ENCODE results near the gene TEX10.
A peak's percentile ranks its signal among the peaks of the same experiment; 100 is the strongest.
"Not testable (repeated sequence)": the region's sequence is repeated elsewhere in the genome, so short reads cannot be mapped to it uniquely, and the experiment has no call there.

The TEX10 gene

DNA sequence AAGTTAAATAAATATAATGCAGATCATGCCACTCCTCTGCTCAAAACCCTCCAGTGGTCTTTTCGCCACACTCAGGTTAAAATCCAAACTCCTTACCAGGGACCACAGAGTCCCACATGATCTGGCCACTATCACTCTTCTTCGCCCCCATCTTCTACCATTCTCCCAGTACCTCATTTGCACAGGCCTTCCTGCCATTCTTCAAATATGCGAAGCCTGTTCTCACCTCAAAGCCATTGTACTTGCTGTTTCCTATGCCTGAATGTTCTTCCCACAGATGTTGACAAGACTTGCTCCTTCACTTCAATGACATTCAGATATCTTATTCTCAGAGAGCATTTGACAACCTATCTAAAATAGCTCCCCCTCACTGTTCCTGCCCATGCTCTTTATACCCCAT is 10.9 kb downstream of the TEX10 start:
- DNase-seq = no peak

DNA sequence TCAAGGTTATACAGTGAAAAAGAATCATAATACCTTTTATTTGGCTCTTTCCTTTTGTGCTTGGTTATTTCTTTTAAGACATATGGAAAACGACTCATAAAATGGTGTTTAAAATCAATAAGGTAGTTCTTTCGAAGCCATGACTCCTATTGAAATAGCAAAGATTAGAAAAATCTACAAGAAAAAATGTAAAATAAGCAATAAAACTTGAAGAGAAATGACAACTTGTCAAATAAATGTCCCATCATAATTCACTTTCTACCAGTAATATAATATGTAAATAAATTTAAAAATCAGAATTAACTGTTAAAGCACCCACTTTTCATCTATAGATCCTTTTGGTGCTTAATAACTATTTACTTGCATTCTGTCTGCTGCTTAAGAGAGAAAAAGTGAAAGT is 12.5 kb downstream of the TEX10 start:
- DNase-seq = no peak

DNA sequence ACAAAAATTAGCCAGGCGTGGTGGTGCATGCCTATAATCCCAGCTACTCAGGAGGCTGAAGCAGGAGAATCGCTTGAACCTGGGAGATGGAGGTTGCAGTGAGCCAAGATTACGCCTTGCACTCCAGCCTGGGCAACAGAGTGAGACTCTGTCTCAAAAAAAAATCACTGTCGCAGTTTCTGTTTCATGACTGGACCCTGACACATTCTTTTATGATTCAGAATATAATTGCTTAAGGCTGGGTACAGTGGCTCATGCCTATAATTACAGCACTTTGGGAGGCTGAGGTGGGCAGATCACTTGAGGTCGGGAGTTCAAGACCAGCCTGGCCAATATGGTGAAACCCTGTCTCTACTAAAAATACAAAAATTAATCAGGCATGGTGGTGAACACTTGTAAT is 14.0 kb downstream of the TEX10 start:
- DNase-seq = not testable (repeated sequence)

DNA sequence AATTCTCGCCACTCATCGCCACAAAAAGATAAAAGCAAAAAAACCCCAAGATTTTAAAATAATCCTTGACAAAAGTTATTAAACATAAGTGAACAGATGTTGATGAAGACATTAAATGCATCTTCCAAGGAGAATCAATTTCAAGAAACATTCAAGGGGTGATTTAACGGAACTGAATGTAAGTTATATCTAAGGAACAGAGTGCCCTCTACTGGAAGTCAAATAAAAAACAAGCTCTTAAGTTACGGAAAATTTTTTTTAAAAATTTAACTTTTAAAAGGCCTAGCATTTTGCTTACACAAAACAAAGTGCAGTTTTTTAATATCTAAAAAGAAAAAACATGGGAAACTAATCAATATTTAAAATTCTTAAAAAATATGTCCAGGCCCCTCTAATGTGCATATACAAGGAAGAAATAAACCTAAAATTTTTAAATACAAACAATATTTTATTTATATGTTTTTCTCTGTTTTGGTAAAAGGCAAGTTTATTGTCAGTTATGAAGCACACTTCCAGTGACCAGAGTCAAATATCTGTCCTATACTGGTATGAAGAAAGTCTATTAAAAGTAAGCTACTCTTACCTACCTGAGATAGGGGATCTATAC is 28.0 kb downstream of the TEX10 start:
- DNase-seq = no peak

DNA sequence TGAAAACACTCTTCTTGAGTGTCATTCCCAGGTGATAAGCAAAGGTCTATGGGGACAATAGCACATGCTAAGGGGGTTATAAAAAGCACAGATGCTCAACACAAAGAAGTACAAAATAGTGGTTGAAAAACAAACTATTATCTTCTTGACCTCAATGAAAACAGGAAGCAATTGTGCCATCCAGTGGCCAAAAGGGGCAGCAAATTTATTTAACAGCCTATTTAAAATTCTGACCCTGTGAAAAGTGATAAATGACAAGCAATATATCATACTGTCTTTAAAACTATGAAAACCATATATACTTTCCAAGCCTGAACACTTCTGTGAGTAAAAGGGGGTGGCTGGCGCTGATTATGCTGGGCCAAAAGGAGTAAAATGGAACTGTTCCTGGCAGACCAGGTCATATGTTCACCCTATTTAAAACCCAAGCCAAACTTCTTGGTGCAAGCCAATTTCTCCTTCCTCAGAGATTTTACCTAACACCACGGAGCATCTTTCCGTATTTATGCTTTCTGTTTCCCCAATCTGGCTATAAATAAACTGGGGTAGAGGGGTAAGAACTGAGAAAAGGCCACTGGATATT is 29.7 kb downstream of the TEX10 start:
- DNase-seq = peak; percentile 29

DNA sequence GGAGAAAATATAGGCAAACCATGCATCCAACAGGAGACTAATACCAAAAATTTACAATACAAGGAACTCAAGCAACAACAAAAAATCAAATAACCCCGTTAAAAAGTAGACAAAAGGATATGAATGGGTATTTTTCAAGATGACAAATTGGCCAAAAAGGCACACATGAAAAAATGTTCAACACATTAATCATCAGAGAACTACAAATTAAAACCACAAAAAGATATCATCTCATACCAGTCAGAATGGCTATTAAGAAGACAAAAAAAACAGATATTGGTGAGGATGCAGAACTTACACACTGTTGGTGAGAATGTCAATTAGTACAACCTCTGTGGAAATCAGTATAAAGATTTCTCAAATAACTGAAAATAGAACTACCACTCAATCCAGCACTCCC is 35.0 kb downstream of the TEX10 start:
- no peak for DNase-seq

DNA sequence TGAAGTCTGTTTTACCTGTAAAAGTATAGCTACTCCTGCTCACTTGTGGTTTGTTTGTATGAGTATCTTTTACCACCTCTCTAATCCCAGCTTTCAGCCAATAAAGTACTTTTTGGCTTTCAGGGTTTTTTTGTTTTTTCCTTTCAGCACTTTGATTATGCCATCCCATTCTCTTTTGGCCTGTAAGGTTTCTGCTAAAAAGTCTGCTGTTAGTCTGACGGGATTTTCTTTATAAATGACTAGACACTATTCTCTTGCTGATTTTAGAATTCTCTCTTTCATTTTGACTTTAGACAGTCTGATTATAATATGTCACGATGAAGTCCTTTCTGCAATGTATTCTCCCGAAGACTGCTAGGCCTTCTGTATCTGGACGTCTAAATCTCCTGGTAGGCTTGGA is 37.2 kb downstream of the TEX10 start:
- DNase-seq = no peak

DNA sequence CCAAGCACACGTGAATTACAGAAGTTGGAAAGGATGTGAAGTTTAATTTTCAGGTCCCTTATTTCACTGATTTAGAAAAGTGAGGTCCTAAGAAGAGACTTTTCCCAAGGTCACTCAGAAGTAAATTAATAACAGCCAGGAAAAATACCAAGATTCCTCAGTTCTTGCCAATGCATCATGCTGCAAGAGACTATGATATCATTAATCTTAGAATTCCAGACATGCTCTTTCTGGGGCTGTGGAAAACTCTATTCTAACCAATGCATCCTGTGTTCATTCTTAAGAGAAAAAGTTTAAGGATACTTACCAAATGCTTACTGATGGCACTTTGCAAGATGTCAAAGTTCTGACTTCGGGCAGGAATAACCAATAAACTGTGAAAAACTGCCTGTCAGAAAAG is 42.8 kb downstream of the TEX10 start:
- no peak for DNase-seq

DNA sequence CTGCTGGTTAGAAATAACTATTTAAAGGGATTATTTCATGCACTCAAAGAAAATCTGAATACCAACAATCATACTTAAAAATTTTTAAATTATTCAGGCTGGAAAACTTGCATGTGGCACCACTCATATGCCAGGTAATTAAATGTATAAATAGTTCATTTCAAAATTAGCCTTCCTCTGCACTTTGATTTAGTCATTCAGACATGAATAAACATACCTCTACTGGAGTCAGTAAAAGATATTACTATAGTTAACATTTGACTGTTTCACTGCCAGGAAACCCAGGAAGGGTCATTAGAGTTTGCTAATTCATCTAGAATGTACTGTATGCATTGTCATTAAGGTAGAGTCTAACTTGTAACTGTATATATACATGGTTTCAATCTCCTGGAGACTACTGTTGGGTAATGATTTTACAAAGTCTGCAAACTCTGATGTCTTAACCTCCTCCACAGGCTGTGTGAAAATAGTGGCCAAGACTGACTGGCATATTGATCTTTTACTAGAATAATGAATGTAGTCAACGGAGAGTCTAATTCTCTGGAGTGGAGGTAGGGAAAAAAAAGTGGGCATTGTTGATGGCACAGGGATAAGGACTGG is 43.7 kb downstream of the TEX10 start:
- DNase-seq = no peak

DNA sequence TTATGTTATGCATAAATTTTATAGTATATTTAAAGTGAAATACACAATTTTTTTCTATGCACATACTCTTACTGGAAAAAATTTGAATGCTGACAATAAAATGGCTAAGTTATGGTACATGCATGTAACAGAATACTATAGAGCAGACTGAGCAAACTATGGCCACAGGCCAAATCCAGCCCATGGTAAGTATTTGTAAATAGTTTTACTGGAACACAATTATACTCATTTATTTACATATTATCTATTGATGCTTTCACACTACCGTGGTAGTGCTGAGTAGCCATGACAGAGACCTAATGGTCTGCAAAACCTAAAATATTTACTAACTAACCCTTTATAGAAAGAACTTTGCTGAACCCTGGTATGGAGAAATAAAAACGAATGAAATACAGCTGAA is 45.7 kb downstream of the TEX10 start:
- DNase-seq = no peak

DNA sequence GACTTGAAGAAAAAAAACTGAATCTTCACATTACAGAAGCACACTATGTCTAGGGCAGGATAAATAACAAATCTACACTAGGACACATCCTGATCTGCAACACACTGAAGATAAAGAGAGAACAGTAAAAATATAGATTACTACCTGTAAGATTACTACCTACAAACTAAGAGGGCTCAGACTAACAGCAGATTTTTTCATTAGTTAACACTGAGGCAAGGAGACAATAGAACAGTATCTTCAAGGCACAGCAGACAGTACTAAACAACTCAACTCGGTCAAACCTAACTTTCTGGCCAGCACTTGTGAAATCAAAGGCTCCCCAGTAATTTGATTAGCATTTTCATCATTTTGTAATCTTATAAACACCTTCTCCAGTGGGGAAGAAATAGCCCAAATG is 46.5 kb downstream of the TEX10 start:
- DNase-seq = no peak

DNA sequence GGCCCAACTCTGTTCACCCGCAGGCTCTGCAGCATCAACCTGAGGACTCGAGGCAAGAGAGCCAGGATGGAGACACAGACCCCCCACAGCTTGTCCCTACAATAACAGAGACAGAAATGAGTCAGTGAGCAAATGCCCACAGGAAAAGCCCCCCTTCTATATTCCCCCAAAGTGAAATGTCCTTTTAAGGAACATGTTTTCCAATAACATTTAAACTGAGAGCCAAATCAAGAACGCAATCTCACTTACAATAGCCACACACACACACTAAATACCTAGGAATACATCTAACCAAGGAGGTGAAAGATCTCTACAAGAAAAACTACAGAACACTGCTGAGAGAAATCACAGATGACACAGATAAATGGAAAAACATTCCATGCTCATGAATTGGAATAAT is 49.0 kb downstream of the TEX10 start:
- no peak for DNase-seq

DNA sequence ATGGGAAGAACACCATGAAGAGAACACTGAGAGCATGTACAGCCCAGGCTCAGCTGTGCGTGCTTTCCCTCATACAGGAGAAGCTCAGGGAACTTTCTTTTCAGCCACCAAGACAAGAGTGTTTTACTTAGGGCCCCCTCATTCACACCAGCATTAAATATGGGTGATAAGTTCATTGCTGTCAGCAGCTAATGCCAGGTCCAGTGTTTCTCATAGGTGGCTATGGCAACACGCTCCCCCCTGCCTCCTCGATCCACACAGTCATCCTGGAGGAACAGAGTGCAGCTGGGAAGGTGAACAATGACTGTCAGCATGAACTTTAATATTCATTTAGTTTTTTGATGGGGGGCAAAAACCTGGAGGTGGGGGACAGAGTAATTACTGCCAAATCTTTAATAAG is 54.4 kb downstream of the TEX10 start:
- DNase-seq = no peak

DNA sequence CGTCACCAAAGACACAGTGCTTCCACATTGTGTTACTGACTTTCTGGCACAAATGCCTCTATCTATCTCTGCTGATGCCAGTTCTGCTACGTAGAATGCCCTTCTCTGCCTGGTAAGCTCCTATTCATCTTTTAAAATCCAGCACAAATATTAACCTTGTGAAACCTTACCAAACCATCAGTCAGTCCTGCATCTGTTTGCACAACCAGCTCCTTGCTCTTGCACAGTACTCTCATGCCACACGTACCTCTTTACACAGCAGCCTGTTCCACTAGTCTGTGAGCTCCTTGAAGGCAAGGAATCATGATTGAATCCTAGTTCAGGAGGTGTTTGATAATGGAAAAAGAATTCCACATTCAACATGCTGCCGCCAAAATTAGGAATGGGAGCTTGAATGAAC is 56.3 kb downstream of the TEX10 start:
- no peak for DNase-seq

DNA sequence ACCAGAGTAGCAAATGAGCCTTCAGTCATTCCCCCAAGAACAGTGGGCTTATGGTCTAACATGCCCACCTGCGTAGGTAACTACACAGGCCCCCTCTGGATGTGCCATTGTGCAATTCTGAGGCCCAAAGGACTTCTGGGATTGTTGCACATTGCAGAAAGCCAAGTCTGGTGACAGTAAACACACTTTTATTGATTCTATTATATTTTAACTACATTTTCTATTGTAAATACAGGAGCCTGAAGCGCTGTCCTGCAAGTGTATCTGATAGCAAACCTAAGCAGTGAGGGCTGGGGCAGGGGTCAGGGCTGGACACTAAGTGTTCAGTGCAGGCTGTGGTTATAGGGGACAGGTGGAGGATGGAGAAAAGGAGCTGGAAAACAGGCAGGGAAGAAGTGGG is 57.5 kb downstream of the TEX10 start:
- DNase-seq = no peak

DNA sequence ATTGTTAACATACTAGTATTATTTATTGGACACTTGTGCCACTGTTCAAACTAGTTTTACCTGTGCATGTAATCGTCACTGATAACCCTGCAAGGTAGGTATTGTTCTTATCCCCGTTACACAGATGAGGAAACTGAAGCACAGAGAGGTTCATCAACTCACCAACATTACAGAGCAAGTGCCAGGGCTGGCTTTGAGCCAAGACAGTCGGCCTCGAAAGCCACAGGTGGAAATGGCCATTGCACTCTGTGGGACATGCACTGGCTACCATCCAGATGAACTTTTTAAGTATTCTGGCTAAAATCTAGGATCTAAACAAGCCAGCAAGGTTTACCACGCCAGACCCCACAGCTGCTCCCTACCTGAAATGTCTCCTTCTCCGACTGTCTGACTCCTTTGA is 57.9 kb downstream of the TEX10 start:
- DNase-seq = no peak

DNA sequence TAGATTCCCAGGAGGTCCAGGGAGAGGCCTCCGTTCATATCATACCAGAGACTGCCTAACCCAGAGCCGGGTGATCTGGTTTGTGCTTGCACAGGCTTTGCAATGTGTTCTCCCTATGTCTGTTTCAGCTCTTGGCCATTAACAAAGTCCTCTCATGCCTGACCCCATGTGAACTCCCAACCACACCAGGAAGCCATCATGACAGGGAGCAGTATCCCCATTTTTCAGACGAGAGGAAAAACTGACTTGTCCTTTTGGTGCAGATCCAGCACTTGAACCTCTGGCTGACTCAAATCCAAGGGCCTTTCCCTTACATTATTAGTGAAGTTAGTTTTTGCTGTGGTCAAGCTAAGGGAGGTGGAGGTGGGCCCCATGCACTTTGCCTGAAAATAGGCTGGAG is 58.4 kb downstream of the TEX10 start:
- DNase-seq = no peak

DNA sequence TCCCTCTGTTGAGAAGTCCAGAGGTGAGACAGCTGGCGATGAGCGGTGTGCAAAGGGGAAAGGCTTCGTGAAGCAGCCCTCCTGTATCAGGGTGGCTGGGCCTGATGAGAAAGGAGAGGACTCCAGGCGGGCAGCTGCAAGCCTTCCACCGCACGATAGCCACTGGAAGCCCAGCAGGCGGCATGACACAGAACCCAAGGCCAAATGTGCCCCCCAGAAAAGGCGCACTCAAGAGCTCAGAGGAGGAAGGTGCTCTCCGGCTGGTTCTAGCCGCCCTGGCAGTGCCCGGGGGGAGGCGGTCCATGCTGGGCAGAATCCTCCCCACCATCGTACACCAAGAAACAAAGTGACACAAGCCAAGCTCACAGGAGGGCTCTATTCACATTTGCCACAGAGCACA is 60.3 kb downstream of the TEX10 start:
- DNase-seq = no peak

DNA sequence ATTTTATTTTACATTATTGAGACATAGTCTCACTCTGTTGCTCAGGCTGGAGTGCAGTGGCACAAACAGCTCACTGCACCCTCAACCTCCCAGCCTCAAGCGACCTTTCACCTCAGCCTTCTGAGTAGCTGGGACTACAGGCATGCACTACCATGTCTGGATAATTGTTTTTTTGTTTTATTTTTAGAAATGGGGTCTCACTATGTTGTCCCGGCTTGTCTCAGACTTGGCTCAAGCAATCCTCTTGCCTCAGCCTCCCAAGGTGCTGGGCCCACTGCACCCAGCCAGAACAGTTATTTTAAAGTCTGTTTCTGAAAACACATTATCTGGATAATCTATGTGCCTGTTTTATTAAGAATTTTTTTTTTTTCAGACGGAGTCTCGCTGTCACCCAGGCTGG is 62.0 kb downstream of the TEX10 start:
- DNase-seq = no peak

DNA sequence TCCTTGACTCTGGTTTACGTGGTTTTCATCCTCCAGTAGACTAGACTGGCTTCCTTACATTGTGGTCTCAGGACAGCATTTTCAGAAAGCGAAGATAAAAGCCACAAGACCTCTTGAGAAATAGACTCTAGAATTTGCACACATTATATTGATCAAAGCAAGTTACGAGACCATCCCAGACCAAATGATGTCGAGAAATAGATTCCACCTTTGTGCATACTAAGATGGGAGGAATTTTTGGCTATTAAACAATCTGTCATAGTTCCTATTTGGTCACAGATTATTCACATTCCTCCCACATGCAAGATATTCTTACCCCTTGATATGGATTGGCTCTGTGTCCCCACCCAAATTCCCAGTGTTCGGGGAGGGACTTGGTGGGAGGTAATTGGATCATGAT is 65.6 kb downstream of the TEX10 start:
- no peak for DNase-seq

DNA sequence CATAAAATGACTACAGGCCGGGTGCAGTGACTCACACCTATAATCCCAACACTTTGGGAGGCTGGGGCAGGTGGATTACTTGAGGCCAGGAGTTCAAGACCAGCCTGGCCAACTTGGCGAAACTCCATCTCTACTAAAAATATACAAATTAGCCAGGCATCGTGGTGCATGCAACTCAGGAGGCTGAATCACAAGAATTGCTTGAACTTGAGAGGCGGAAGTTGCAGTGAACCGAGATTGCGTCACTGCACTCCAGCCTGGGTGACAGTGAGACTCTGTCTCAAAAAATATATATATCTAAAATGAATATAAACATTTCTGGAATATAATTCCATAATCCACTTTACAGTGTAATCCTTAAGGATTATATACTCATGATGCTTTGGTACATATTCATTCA is 66.5 kb downstream of the TEX10 start:
- DNase-seq = no peak

DNA sequence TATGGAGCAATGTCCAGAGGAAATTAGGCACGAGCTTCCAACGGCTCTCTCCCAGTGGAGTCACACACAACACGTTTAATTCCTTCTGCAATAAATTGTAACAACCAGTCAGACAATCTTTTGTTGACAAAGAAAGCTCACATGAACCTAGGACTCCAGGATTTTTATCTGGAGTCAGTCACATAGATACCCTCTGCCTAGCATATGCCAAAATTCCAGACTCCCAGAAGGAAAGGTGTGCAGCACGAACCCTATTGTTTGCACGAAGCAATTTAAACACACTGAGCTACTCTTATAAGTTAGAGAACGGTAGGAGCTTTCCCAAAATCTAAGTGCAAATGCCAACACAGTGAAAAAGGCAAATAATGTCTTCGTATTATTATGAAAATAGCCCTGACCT is 67.1 kb downstream of the TEX10 start:
- DNase-seq = no peak

DNA sequence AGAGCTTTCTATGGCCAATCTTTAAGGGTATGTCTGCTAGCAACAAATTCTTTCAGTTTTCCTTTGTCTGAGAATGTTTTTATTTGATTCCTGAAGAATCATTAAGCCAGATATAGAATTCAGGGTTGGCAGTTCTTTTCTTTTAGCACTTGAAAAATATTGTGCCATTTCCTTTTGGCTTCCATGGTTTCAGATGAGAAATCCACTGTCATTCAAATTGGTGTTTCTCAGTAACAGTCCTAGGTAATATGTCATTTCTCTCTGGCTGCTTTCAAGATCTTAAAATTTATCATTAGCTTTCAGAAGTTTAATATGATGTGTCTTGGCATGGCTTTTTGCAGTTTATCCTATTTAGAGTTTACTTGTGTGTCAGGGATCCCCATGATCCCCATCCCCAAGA is 67.7 kb downstream of the TEX10 start:
- no peak for DNase-seq

DNA sequence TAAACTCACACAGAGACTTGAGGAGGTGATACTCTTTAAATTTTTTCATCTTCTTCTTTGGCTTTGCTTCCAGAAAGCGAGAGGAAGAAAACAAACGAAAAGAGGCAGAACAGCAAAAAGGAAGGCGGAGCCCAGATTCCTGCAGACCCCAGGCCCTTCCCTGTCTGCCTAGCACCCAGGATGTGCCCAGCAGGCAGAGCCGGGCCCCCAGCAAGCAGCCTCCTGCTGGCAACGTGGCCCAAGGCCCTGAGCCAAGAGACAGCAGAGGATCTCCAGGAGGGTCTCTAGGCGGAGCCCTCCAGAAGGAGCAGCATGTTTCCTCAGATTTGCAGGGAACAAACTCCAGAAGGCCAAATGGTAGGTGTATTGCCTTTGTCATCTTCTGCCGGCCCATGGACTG is 68.5 kb downstream of the TEX10 start:
- DNase-seq = no peak

DNA sequence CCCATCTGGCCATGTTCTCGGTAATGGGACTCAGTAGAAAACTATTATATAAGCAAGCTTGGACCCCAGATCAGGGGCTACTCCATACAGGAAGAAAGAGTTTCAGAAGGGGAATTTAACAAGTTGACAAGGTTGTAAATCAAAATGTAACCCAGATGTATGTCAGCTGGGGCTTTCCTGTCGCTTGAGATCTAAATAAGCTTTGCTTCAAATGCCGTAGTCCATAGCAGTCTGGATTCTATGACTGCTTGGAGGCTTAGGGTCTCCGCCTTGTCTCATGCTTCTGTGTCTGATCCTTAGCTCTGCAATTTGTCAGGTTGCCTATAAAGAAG is 70.4 kb downstream of the TEX10 start:
- DNase-seq = no peak
